GM11168 (cell line): ENCODE results near the gene TMEM132E.

ENCODE experiments used
- in situ Hi-C: fragments of 300-500 bp; cut with MboI; formaldehyde crosslinking; loops from one replicate; pipeline ENCODE4 v1.12.0; 2022; ENCODE audit warnings: low sequenced_read_pairs; ENCODE audit not compliant: unreplicated experiment

Gene TMEM132E

DNA sequence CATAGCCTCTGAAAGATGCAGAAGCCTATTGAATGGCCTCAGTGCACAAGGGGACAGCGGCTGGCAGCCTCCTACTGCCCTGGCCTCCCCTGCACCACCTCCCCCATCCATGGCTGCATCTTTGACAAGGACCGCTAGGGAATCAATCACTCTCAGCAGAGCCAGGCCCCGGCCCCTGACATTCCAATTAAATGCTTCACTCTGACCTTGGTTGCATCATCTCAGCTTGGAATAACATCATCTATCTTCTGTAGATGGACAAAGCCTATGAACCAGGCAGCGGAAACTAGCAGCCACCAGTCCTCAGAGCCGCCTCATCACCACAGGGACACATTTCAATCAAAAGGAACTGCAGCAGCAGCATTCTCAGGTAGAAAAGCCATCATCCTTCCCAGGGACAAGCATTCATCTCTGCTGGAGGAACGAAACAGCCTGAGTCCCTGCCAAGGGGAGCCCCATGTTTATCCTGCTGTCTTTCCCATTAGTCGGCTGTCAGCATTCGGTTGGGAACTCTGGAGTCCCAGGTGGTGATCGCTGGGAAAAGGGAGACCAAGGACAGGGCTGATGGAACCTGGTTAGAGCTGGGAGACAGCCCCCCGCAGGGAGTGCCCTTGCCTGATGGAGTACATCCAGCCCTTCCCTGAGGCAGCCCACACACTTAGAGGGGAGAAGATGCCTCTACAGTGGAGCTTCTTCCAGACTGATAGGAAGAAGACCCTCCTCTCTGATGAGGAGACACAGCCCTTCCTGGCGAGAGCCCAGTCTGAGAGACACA, 11.5 kb upstream of the TMEM132E start:
- in situ Hi-C loops: no loop called here

GRCh38 chr17:34568953-34569352, 10.4 kb upstream of the TMEM132E start:
- in situ Hi-C loops: no loop called here

GRCh38 chr17:34569591-34569990, 9.8 kb upstream of the TMEM132E start:
- in situ Hi-C loops: no loop called here

- in situ Hi-C loops: no loop called here
Measured at GRCh38 chr17:34570506-34570905, 8.9 kb upstream of the TMEM132E start.

- in situ Hi-C loops: no loop called here
Measured at GRCh38 chr17:34571428-34572130, 7.8 kb upstream of the TMEM132E start.

- in situ Hi-C loops: no loop called here
Measured at GRCh38 chr17:34572483-34572882, 6.9 kb upstream of the TMEM132E start.

GRCh38 chr17:34575182-34575581, 4.2 kb upstream of the TMEM132E start:
- in situ Hi-C loops: no loop called here

DNA sequence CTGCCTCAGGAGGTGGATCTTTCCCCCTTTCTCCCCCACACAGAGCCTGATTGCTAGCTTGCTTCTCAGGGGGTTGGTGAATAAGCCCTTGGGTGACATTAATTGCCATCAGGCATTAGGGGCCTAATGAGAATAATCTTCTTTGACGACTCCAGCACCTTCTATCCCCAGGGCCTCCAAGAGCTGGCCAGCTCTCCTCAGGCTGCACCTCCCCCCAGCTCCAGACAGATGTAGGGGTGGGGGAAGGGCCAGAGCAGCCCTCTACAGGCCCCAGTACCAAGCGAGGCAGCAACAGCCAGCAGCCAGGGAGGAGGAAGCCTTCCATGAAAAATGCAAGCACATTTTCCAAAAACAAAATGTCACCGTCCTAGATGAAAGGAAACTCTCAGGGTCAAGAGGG, 1.4 kb upstream of the TMEM132E start:
- in situ Hi-C loops: no loop called here

- in situ Hi-C loops: no loop called here
Measured at GRCh38 chr17:34578656-34579016, 746 bp upstream of the TMEM132E start.

- in situ Hi-C loops: no loop called here
Measured at GRCh38 chr17:34579979-34580684, 750 bp downstream of the TMEM132E start.

DNA sequence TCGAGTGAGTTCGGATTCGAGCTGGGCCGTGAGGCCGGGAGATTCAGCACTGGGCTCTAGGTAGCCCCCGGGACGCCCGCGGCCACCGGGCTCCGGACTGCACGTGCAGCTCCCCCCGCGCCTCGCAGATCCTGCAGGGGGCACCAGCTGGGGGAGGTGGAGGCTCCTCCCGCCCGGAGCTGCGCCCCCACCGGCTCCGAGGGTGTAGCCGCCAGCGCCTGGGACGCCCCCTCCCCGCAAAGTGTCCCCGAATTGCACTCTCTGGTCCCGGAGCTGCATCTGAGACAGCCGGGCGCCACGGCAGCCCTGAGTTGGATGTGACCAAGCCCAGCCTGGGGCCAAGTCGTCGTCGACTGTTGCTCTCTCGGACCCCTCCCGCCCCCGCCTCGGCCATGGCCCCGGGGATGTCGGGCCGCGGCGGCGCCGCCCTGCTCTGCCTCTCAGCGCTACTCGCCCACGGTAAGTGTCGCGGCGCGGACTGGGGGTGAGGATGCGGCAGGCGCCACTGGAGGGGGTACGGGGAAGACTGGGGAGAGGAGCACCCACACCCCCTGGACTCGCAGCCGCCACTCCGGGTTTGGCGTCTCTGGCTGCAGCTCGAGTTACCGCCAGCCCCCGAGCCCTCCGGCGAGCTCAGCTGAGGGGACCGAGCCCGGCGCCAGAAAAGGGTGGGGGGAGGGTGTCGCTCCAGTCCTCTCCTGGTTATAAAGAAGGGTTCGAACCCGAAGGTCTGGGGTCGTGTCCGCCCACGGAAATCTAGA, 1.5 kb downstream of the TMEM132E start:
- in situ Hi-C loops: no loop called here

DNA sequence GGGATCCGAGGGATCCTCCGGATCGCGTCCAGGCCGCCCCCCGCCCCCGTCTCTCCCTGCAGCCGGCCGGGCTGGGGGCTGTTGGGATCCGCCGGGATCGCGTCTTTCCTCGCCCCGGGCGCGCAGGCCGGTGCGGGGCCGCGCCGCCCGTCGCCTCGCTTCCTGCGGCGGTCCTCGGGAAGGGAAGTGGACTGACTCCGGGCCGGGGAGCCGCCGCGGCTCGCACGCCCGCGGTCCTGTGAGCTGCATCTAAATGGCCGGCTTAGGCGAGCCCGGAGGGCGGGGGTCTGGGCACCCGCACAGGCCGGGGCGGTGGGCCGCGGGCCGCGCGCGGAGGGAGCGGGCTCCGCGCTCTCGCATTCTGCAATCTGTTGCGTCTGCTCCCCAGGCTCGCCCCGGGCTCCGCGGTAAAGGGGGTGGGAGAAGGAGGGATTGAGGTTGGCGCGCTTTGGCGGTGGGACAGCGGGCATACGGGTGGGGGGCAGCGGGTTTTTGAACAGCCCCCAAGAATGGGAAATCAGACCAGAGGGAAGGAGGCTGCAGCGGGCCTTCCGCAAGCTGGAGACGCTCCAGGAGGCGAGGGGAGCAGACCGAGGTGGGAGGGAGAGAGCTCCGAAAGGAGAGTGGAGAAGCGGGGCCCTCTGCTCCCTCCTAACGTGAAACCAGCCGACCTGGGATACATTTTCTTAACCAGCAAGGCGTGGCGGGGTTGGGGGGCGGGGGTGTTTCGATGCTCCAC, 2.2 kb downstream of the TMEM132E start:
- in situ Hi-C loops: no loop called here

GRCh38 chr17:34582185-34582900, 3.0 kb downstream of the TMEM132E start:
- in situ Hi-C loops: no loop called here

DNA sequence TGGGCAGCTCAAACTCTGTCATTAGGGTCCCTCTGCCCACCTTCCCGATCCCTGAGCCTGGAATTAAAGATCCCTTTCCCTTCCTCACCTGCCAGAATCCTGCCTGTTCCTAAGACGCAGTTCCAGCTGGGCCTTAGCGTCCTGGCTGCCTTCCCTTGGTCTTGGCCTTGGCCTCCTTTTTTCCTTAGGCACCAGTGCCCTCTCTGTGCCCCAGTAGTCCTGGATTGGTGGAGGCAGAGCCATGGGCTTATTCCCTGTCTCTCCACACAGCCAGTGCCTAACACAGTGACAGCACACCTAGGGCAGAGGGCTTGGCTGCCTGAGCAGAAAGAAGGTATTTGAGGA, 3.5 kb downstream of the TMEM132E start:
- in situ Hi-C loops: no loop called here

DNA sequence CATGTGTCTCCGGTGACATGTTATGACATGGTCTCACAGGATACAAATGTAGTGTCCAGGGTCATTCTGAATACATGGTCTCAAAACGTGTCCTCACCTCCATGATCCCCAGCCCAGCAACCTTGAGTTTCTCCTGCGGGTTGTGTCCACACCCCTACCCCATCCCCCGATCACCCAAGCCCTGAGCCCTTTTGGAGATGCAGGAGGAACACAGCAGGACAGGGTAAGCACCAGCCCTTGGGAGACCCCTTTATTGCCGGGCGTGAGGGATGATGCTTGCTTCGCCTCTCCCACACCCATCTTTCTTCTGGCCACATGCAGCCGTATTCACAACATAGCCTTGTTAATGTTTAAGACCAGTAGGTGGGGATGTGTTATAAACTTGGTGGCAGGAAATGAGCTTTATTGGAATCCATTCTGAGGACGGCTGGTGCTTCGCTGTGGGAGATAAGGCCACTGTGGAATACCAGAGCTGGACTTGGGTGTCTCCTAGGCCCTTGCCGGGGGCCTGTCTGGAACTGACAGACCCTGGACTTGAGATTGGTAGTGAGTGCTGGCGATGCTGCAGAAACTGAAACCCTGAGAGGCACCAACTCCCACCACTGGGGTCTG, 5.5 kb downstream of the TMEM132E start:
- in situ Hi-C loops: no loop called here

- in situ Hi-C loops: no loop called here
Measured at GRCh38 chr17:34586346-34586846, 7.0 kb downstream of the TMEM132E start.

DNA sequence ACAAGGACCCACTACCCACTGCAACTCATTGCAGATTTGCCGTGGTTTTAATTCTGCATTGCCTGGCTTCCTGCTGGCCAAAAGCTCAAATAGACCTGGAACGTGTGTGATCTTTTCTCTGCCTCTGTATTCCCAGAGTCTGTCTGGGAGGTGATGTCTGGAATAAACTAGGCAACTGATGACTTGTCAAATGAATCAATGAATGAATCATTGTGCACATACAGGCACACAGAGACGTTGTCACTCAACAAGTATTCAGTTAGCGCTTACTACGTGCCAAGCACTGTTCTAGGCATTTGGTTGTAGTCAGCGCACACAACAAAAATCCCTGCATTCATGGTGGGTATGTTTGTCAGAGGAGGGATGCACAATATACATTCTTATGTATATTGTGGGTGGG, 8.9 kb downstream of the TMEM132E start:
- in situ Hi-C loops: no loop called here

GRCh38 chr17:34589120-34589965, 10.0 kb downstream of the TMEM132E start:
- in situ Hi-C loops: no loop called here
